HG03442 (cell line): ENCODE measurements around the gene BPNT1.
"Not testable (repeated sequence)": the region's sequence is repeated elsewhere in the genome, so short reads cannot be mapped to it uniquely, and the experiment has no call there.

Experiments used
- ATAC-seq: cut with Tn5 transposase; IDR thresholded peaks from one replicate; pipeline ENCODE4 v1.9.1; 2021; ENCODE audit warnings: mild to moderate bottlenecking, moderate library complexity; ENCODE audit not compliant: unreplicated experiment

BPNT1 gene

DNA sequence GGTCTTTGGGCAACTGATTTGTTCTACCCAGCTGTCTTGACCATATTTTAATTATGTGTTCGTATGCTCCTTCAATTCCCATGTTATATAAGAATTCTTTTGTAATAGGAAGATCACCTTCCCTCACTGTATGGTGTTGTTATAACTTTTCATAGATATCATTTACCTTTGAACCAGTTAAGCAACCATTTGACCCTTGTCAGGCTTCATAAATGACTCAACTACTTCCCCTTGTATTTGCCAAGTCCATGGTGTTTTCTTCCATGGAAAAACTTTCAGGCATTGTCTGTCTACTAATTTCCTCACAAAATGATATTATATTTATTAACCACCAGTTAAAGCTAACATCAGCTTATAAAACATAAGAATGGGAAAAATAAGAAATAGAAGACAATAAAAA lies 5.1 kb downstream of the BPNT1 start:
- no peak for ATAC-seq

DNA sequence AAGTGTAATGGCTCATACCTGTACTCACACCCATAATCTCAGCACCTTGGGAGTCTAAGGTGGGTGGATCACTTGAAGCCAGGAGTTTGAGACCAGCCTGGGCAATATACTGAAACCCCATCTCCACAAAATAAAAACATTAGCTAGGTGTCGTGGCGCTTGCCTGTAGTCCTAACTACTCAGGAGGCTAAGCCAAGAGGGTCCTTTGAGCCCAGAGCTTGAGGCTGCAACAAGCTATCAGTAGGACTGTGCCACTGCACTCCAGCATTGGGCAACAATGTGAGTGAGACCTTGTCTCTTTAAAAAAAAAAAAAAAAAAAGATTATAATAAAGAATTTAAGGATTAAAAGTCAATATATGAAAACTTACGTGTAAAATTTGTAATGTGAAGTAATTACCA lies 11.7 kb downstream of the BPNT1 start:
- no peak for ATAC-seq

DNA sequence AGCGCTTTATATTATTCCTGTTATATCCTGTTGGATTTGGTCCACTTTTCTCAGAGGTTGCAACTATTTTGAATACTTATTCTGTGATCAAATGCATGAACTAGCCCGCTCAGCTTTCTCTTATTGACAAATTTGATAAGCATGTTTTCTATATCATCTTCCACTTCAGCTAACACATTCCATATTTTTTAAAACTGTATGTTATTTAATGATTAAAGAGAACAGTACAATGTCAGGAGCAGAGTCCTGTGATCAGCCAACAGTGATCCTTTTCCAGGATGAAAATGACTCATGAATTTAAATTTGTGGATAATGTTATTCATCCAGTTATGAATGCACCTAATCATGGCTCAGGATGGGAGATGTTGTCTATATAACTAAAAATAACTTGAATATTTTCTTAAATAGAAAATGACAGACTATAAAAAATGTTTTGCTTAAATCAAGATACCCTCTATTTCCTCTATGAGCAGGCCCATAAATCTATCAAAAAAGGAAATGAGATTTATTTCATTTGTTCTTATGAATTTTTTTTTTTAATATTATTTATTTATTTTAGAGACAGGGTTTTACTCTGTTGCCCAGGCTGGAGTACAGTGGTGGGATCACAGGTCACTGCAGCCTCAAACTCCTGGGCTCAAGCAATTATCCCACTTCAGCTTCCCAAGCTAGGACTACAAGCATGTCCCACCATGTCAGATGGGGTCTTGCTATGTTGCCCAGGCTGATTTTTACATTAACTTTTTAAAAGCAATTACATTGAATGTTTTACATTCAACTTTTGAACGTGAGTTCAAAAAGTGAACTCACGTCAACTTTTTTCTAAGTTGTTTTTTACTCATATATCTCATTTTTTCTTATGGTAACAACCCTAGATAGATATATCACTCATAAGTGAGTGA lies 12.5 kb downstream of the BPNT1 start:
- ATAC-seq: no peak

DNA sequence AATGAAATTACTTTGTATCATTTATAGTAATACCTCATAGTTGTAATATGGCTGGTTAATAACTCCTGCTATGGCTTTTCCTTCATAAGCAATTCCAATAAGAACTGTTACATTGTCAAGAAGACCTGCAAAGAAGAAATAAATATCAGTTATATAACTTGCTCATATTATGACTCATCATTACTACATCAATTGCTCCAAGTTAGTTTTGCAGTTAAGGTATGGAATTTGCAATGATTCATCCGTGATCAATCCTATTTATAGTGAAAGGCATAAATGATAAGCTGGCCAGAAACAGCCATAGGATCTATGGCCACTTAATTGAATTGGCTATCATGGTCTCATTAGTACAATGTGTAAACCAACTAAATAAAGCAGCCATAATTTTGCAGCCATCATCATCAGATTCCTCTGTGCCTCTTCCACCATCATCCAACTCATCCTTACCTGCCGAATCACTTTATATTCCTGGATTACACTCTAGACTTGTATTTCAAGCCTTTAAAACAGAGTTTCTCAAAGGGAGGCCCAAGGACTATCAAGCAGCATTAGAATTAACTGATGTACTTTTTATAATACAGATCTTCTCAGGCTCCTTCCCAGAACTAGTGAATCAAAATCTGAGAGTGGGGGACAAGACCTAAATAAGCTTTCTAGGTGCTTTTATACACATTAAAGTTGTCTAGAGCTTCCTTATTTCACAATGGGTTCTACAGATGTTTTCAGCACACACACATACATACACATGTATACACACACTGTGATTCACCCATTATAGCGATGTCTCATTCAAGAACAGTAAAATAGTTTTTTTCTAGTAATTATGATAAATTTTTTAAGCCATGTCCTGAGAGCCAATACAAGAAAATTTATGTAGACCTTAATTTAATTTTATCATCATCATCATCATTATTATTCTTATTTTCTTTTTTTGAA lies 22.1 kb downstream of the BPNT1 start:
- ATAC-seq: no peak

DNA sequence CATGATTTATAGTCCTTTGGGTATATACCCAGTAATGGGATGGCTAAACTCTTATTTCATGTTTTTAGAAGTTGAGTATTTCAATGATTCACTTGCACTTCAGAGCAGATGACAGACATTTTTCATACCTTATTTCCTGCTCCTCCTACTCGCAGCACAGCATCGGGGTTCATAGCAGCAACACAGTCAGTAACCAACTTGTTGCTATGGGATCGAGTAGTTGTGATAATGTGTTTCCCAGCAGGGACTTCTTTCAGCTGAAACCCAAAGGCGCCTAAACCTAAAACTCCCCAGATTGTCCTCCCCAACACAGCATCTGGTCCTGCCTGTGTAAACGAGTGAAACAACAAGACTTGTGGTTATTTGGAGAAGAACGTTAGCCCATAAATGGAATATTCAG lies 27.0 kb downstream of the BPNT1 start:
- ATAC-seq: no peak

DNA sequence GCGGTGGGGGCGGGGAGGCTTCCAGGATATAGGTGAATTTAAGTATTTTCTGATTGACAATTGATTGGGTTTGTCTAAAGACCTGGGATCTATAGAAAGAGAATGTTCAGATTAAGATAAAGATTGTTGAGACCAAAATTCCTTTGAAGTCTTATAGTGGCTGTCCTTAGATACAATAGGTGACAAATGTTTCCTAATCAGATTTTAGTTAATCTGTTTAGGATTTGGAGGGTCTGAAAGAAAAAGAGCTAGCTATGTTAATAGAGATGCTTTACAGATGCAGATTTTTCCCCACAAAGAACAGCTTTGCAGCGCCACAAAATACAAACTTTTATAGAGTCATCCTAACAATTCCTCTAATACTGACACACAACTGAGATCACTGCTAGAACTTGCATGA lies 28.7 kb downstream of the BPNT1 start:
- no peak for ATAC-seq

DNA sequence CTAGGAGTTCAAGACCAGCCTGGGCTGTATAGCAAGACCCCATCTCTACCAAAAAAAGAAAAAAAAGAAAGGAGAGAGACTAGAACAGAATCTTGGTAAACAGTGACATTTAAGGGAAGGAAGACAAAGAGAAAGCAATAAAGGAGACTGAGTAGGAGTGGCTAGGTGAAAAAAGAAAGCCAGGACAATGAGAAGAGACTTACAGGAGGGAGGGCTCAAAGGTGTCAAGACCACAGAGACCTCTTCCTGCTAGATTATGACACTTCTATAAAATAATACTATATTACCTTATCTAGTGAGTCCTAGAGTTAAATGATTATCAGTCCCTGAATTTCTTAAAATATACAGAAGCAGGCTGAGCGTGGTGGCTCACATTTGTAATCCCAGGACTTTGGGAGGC lies 33.2 kb downstream of the BPNT1 start:
- ATAC-seq: no peak

DNA sequence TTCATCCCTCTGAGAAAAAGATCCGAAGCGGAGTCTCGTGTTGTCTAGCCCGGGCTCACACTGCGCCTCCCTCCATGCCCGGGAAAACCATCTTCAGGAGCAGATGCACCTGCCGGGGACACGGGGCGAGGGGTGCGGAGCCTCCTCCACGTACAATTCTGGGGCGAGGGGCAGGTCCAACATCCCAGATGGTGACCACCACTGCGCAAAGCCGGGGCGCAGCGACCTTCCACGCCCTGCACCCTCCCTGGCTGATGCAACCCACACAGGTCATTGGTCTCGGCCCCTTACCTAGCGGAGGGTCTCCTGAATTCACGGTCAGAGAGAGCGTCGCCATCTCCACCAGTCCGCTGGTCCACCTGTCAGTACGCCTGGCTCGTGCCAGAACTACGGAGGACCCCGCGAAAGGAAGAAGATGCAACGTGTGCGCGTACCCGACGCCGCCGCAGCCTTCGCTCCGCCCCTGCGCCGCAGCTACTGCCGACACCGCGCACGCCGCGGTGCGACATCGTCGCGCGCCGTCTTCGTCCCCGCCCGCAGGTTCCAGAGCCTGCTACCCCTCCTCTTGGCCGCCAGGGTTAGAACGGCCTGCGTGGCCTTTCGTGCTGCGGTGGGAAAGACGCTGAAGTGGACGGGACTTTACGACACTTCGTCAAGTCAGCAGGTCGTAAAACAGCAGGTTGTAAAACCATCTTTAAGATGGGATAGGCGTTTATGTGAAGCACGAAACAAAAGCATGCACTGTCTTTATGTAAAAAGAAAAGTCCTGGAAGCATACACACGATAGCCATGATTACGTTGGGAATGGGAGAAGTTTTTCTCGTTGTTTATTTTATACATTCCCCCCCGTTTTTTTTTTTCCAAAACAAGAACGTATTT lies 43.3 kb downstream of the BPNT1 start, which contains the start of gene EPRS1:
EPRS1 (minus strand) TSS at position 454 of the 879 bp plus-strand sequence; CDS start at position 337, 117 bp downstream.
- ATAC-seq: peak; percentile 98

DNA sequence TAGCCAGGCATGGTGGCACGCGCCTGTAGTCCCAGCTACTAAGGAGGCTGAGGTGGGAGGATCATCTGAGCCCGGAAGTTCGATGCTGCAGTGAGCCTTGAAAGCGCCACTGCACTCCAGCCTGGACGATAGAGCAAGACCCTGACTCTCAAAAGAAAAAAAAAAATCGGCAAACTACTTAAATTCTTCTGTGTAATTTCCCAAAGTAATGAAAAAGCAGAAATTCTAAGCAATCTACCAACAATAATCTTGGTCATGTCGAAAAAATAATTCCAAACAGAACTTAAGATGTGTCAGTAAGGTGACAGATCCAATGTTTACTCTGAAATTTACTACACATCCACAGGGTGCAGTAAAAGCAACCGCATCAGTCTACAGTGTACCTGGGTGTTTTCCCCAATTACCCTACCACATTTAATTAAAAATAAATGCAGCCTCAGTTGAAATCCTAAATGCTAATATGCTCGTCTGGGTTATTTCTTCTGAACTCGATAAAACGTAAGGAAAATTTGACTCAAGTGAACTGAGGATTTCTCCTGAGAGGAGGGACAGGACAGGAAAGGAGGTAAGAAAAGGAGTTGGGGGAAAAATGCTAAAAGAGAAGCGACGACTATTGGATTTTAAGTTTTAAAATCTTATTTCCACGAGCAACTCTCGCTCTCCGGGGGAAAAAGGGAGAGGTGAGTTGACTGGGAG lies 44.1 kb downstream of the BPNT1 start:
- no peak for ATAC-seq

DNA sequence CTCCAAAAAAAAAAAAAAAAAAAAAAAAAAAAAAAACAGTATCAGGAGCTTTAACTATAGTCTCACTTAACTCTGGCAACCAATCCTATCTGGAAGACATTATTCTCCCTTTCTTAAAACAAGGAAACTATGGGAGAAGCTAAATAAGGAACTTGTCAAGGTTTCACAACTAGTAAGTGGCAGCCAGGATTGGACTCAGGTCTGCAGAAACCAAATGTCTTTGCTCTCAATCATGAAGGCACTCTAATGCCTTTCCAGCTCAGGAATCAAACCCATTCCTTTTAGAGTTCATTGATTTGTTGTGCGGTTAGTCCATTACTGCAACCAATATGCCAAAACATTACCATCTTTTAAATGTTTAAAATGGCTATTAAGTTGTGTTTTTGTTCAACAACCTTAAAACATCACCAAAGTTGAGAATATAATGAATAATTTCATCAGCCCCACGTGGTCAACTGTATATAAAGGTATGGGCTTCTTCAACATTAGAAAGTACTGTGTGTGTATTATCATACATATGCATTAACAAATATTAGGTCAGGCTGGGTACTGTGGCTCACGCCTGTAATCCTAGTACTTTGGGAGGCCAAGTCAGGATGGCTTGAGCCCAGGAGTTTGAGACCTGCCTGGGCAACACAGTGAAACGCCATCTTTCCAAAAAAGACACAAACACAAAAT lies 44.8 kb downstream of the BPNT1 start:
- no peak for ATAC-seq

DNA sequence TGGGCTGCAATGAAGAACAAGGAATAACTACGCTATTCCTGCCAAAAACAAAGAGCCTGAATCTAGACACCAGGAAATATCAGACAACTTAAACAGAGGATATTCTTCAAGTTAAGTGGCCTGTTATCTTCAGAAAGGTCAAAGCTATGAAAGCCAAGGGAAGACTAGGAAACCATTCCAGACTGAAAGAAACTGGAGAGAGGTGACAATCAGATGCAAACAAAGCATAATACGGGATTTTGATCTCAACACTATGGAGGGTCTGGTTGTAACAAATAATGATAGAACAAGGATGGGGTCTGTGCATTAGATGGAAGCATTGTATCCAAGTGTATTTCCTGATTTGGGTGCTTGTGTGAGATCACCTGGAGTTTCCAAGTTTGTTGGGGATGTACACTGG lies 45.9 kb downstream of the BPNT1 start:
- no peak for ATAC-seq

DNA sequence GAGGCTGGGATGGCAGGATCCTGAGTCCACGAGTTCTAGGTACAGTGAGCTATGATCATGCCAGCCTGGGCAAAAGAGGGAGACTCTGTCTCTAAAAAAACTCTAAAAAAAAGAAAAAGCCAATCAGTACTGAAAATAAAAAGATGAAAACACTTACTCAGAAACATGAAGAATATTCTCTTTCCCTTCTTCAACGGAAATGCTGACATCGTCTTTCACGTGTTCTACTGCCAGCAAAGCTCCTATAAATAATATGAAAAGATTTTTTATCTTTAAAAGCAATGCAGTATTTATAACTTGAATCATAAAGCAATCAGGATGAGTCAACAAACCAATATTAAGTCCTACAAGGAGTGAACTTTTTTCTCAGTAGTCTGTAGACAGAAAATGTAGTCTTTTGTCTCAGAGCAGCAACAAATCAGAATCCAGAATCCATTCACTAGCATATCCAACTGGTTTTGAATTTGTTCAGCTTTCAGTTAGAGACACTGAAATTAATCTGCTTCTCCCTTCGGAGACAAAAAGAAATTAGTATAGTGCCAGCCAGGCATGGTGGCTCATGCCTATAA lies 49.5 kb downstream of the BPNT1 start:
- ATAC-seq: no peak

DNA sequence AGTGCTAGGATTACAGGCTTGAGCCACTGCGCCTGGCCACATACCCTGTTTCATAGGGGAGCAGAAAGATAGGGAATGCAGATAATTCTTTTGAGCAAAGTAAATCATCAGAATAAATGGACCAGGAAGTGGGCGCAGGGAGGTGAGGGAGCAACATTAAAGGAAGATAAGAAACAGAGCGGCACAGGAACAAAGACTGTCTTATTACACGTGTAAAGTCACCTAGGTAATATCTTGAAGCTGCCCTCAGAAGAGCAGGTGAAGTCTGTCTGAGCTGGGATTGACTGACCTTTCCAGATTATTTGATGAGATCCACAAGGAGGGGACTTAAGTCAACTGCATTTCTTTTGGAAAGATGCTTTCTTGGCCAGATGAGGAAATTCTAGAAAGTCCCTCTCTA lies 50.9 kb downstream of the BPNT1 start:
- no peak for ATAC-seq

DNA sequence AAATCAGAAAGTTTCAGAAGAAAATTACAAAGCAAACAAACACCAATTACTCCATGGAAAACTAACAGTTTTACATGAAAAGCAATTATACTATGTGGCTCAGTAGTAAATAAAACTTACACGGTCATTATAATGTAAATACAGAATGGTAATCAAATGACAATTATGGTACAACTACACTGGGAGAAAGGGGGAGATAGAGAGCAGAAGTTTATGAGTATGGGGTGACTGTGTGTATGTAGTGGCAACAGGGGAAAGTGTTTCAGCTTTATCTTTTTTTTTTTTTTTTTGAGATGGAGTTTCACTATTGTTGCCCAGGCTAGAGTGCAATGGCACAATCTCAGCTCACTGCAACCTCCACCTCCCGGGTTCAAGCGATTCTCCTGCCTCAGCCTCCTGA lies 51.8 kb downstream of the BPNT1 start:
- ATAC-seq: not testable (repeated sequence)

DNA sequence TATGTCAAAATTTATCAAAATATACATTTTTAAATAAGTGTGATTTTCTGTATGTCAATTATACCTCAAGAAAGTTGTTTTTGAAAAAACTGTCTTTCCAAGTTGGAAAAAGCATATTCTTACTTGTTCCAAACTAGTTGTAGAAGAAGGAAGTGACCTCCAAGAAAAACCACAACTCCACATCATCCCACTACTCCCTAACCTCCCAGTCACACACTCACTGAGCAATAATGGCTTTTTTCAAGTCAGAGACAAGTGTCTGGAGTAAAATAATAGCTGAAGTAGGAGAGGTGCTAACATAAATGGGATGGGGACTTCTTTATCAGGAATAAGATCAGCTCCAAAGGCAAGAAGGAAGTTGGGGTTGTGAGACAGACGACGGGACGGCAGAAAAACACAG lies 56.7 kb downstream of the BPNT1 start:
- no peak for ATAC-seq

DNA sequence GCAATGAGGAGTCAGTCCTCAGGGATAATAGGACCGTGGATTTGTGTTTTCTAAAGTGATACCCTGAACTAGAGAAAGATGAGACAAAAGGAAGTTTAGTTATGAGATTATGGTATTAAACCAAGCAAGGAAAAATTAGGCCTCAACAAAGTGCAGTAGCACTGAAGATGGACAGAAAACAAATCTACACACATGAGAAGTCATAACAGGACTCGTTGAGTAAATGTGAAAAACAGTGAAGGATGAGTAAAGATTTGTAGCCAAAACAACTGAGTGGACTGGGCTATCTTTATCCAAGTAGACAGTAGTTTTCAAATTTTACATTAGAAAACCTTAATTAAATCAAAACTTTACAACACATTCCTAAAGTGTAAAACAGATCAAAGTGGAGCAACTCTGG lies 58.3 kb downstream of the BPNT1 start:
- ATAC-seq: no peak

DNA sequence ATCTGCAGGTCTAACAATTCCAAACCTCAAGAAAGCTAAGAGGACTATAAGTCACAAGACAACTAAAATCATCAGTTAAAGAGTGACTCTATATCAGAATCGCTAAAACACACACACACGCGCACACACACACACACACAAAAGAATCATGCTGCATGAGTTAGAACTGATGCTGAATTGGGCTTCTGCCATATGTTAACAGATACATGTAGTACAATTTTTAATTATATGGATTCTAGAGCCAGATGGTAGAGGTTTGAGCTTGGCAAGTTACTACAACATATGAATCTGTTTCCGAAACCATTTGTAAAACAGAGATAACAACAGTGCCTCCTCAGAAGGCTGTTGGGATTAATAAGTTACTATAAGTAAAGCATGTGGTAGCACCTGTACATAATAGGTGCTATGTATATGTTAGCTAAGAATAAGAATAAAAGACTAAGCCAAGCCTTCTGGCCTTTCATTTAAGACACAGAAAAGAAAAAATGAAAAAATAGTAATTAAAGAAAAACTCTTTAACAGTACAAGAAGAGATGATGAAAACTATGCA lies 61.2 kb downstream of the BPNT1 start:
- no peak for ATAC-seq

DNA sequence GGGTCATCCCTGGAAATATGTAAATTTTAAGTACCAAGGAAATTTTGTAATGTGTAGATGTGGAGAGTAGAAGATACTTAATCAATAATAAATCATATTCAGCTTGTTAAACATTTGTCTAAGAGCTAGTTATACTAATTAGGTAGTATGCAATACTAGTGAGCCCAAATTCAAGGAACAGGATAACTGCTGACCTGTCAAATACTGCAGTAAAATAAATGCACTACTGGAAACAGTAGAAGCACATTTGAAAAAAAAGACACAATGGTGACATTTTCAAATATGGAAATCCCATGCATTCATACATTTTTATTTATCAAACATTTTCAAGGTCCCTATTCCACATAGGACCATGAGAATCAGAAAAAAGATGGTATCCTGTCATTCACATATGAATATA lies 70.5 kb downstream of the BPNT1 start:
- no peak for ATAC-seq

DNA sequence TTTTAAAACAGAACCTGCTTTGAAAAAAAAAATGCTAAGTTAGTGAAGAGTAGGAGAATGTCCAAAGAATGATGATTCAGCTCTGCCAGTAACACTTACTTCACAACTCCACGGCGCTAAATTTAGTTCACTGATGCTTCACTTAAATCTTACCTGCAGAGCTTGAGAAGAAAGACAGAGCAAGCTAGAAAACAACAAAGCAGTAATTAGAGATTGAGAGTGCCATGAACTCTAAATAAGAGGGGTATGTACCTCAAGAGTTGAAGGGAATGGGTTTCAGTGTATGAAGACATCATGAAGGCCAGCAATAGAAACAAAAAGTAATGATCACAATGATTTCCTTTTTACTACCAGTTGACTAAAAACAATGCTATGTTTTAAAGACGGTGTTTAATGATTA lies 76.1 kb downstream of the BPNT1 start:
- peak; percentile 64 for ATAC-seq
